ENCODE measurements around the gene RSU1.

RSU1 gene

GRCh38 chr10:16602104-16602775 is 215.0 kb downstream of the RSU1 start:
- no peak for DNase-seq (ENCODE audit: low read depth in 2 of 2)

- DNase-seq (ENCODE audit: low read depth in 2 of 2): no peak
Measured at GRCh38 chr10:16599662-16600061, 217.6 kb downstream of the RSU1 start.

GRCh38 chr10:16597656-16598055 is 219.6 kb downstream of the RSU1 start:
- DNase-seq (ENCODE audit: low read depth in 2 of 2): no peak

- no peak for DNase-seq (ENCODE audit: low read depth in 2 of 2)
Measured at GRCh38 chr10:16592378-16592777, 224.8 kb downstream of the RSU1 start.

GRCh38 chr10:16586358-16587138 is 230.7 kb downstream of the RSU1 start:
- DNase-seq (ENCODE audit: low read depth in 2 of 2): no peak

GRCh38 chr10:16585103-16585502 is 232.1 kb downstream of the RSU1 start:
- no peak for DNase-seq (ENCODE audit: low read depth in 2 of 2)

- DNase-seq (ENCODE audit: low read depth in 2 of 2): no peak
Measured at GRCh38 chr10:16583382-16583781, 233.8 kb downstream of the RSU1 start.

GRCh38 chr10:16581202-16581601 is 236.0 kb downstream of the RSU1 start:
- DNase-seq (ENCODE audit: low read depth in 2 of 2): no peak

- no peak for DNase-seq (ENCODE audit: low read depth in 2 of 2)
Measured at GRCh38 chr10:16570731-16571130, 246.5 kb downstream of the RSU1 start.

- DNase-seq (ENCODE audit: low read depth in 2 of 2): no peak
Measured at GRCh38 chr10:16566202-16566805, 250.9 kb downstream of the RSU1 start.

GRCh38 chr10:16565604-16566003 is 251.6 kb downstream of the RSU1 start:
- DNase-seq (ENCODE audit: low read depth in 2 of 2): no peak

- DNase-seq (ENCODE audit: low read depth in 2 of 2): no peak
Measured at GRCh38 chr10:16562891-16563290, 254.3 kb downstream of the RSU1 start.

GRCh38 chr10:16559236-16559773 is 257.9 kb downstream of the RSU1 start:
- no peak for DNase-seq (ENCODE audit: low read depth in 2 of 2)

GRCh38 chr10:16547973-16548372 is 269.3 kb downstream of the RSU1 start:
- DNase-seq (ENCODE audit: low read depth in 2 of 2): no peak

- DNase-seq (ENCODE audit: low read depth in 2 of 2): no peak
Measured at GRCh38 chr10:16545116-16545736, 272.0 kb downstream of the RSU1 start.

GRCh38 chr10:16544591-16544990 is 272.6 kb downstream of the RSU1 start:
- DNase-seq (ENCODE audit: low read depth in 2 of 2): no peak

- no peak for DNase-seq (ENCODE audit: low read depth in 2 of 2)
Measured at GRCh38 chr10:16544099-16544498, 273.1 kb downstream of the RSU1 start.
